ENCODE data around the gene LPCAT2.

GRCh38 chr16:55506708-55507107 lies 2.2 kb upstream of the LPCAT2 start:
- no peak for TF ChIP-seq CTCF (IDR thresholded peaks at IDR 0.05)
- no peak for TF ChIP-seq POLR2AphosphoS5 (IDR thresholded peaks at IDR 0.05)
- no peak for TF ChIP-seq POLR2A (IDR thresholded peaks at IDR 0.05)
- no peak for TF ChIP-seq EP300 (IDR thresholded peaks at IDR 0.05)
